OCI-LY1 (cell line): ENCODE results near the gene RHOV.

Experiments
- H2AFZ ChIP-seq: fragments of 200-600 bp; sonication (generic), shearing (Covaris generic); 2 replicates; pipeline ENCODE4 v1.6.0; 2014; ENCODE audit warnings: antibody characterized with exemption, mild to moderate bottlenecking, low read length
- H3F3A ChIP-seq: fragments of 200-600 bp; sonication (generic), shearing (Covaris generic); 2 replicates; pipeline ENCODE4 v1.6.0; 2014; ENCODE audit warnings: mild to moderate bottlenecking, antibody characterized with exemption, low read length, moderate library complexity; ENCODE audit not compliant: insufficient read depth
- H3K27ac ChIP-seq: fragments of 200-600 bp; sonication (generic); 2 replicates; pipeline ENCODE4 v1.5.1; 2014; ENCODE audit warnings: low read length, mixed run types, mild to moderate bottlenecking, low read depth; ENCODE audit not compliant: poor library complexity, severe bottlenecking
- H3K27me3 ChIP-seq: fragments of 200-600 bp; sonication (generic); 2 replicates; pipeline ENCODE4 v1.6.0; 2014; ENCODE audit warnings: antibody characterized with exemption, mild to moderate bottlenecking, low read length, moderate library complexity; ENCODE audit not compliant: insufficient read depth
- H3K36me3 ChIP-seq: fragments of 200-600 bp; sonication (generic); 2 replicates; pipeline ENCODE4 v1.6.1; 2014; ENCODE audit warnings: mild to moderate bottlenecking, antibody characterized with exemption, low read length, moderate library complexity, mixed read lengths; ENCODE audit not compliant: insufficient read depth
- H3K4me1 ChIP-seq: fragments of 200-600 bp; sonication (generic); 2 replicates; pipeline ENCODE4 v1.5.1; 2014; ENCODE audit warnings: mild to moderate bottlenecking, low read length, moderate library complexity; ENCODE audit not compliant: insufficient read depth, severe bottlenecking
- H3K4me2 ChIP-seq: fragments of 200-600 bp; sonication (generic), shearing (Covaris generic); 2 replicates; pipeline ENCODE4 v1.6.1; 2014; ENCODE audit warnings: low read length
- H3K4me3 ChIP-seq: fragments of 200-600 bp; sonication (generic); 2 replicates; pipeline ENCODE4 v1.5.1; 2014; ENCODE audit warnings: low read length, low read depth, mild to moderate bottlenecking, mixed read lengths; ENCODE audit not compliant: poor library complexity, severe bottlenecking
- H3K79me2 ChIP-seq: fragments of 200-600 bp; shearing (Covaris generic); 2 replicates; pipeline ENCODE4 v1.6.1; 2016; ENCODE audit warnings: mixed run types, low read length, mixed read lengths; ENCODE audit not compliant: insufficient read depth
- H3K9ac ChIP-seq: fragments of 200-600 bp; sonication (generic), shearing (Covaris generic); 2 replicates; pipeline ENCODE4 v1.6.1; 2014; ENCODE audit warnings: mild to moderate bottlenecking, low read length, mixed read lengths
- H3K9me2 ChIP-seq: fragments of 200-600 bp; sonication (generic), shearing (Covaris generic); 2 replicates; pipeline ENCODE4 v1.6.1; 2014; ENCODE audit warnings: low read depth, mild to moderate bottlenecking, low read length, mixed read lengths
- H3K9me3 ChIP-seq: fragments of 200-600 bp; shearing (Covaris generic); 2 replicates; pipeline ENCODE4 v1.6.1; 2014; ENCODE audit warnings: low read length, mixed read lengths
- H4K20me1 ChIP-seq: fragments of 200-600 bp; sonication (generic), shearing (Covaris generic); 2 replicates; pipeline ENCODE4 v1.6.0; 2016; ENCODE audit warnings: mild to moderate bottlenecking, low read length; ENCODE audit not compliant: insufficient read depth
- CTCF ChIP-seq: fragments of 200-600 bp; sonication (generic), shearing (Covaris generic); IDR thresholded peaks from 2 replicates; pipeline ENCODE4 v1.5.1; 2017; ENCODE audit warnings: mild to moderate bottlenecking, antibody characterized with exemption, low read length, moderate library complexity, mixed read lengths
- EZH2 ChIP-seq: fragments of 200-600 bp; sonication (generic), shearing (Covaris generic); IDR thresholded peaks from 2 replicates; pipeline ENCODE4 v1.8.0; 2017; ENCODE audit warnings: borderline replicate concordance, mixed run types, mild to moderate bottlenecking, antibody characterized with exemption, low read length, moderate library complexity, mixed read lengths

The RHOV gene

GRCh38 chr15:40878785-40879184 is 4.8 kb upstream of the RHOV start:
- H4K20me1 ChIP-seq = no peaks in the 10 kb centered on the region
- H3K4me2 ChIP-seq = no peak overlapping the region
- no peak overlapping the region for H3K4me3 ChIP-seq
- no peaks in the 10 kb centered on the region for H3K27me3 ChIP-seq
- no peak for TF ChIP-seq CTCF
- no peak overlapping the region for H3K27ac ChIP-seq
- H3K9ac ChIP-seq = no peak overlapping the region
- no peaks in the 10 kb centered on the region for H3K9me3 ChIP-seq
- H3K79me2 ChIP-seq = no peaks in the 10 kb centered on the region
- no peaks in the 10 kb centered on the region for H3F3A ChIP-seq
- no peaks in the 10 kb centered on the region for H3K9me2 ChIP-seq
- H3K4me1 ChIP-seq = peaks cover 9% of the 10 kb centered on the region
- H2AFZ ChIP-seq = no peak overlapping the region
- no peaks in the 10 kb centered on the region for H3K36me3 ChIP-seq

- no peaks in the 10 kb centered on the region for H3F3A ChIP-seq
- no peaks in the 10 kb centered on the region for H3K9me2 ChIP-seq
- no peaks in the 10 kb centered on the region for H3K9me3 ChIP-seq
- TF ChIP-seq CTCF (no peak), EZH2 (no peak)
- H3K4me2 ChIP-seq = no peak overlapping the region
- H4K20me1 ChIP-seq = no peaks in the 10 kb centered on the region
- H3K27me3 ChIP-seq = no peaks in the 10 kb centered on the region
- no peak overlapping the region for H3K4me3 ChIP-seq
- no peaks in the 10 kb centered on the region for H3K36me3 ChIP-seq
- H3K27ac ChIP-seq = no peak overlapping the region
- H3K9ac ChIP-seq = no peak overlapping the region
- no peaks in the 10 kb centered on the region for H3K79me2 ChIP-seq
- peaks cover 20% of the 10 kb centered on the region for H3K4me1 ChIP-seq
- no peak overlapping the region for H2AFZ ChIP-seq
Measured at GRCh38 chr15:40877694-40878093, 3.7 kb upstream of the RHOV start.

- no peak overlapping the region for H3K4me3 ChIP-seq
- no peaks in the 10 kb centered on the region for H3F3A ChIP-seq
- H3K9me3 ChIP-seq = no peaks in the 10 kb centered on the region
- H3K4me1 ChIP-seq = peaks cover 28% of the 10 kb centered on the region
- H3K27me3 ChIP-seq = no peaks in the 10 kb centered on the region
- TF ChIP-seq CTCF (no peak), EZH2 (no peak)
- no peaks in the 10 kb centered on the region for H4K20me1 ChIP-seq
- no peak overlapping the region for H2AFZ ChIP-seq
- H3K27ac ChIP-seq = no peak overlapping the region
- no peak overlapping the region for H3K9ac ChIP-seq
- H3K79me2 ChIP-seq = no peaks in the 10 kb centered on the region
- H3K4me2 ChIP-seq = no peak overlapping the region
- H3K36me3 ChIP-seq = no peaks in the 10 kb centered on the region
- no peaks in the 10 kb centered on the region for H3K9me2 ChIP-seq
Measured at GRCh38 chr15:40875991-40876730, 2.1 kb upstream of the RHOV start.
